SIG-M5 treated with dmso at 0.1 percent for 504 hours (cell line): ENCODE measurements around the gene SFXN5.

ENCODE experiments used
- DNase-seq: peaks from one replicate; lab custom pipeline; 2025; ENCODE audit not compliant: unreplicated experiment; lab: John Stamatoyannopoulos, UW

The SFXN5 gene

DNA sequence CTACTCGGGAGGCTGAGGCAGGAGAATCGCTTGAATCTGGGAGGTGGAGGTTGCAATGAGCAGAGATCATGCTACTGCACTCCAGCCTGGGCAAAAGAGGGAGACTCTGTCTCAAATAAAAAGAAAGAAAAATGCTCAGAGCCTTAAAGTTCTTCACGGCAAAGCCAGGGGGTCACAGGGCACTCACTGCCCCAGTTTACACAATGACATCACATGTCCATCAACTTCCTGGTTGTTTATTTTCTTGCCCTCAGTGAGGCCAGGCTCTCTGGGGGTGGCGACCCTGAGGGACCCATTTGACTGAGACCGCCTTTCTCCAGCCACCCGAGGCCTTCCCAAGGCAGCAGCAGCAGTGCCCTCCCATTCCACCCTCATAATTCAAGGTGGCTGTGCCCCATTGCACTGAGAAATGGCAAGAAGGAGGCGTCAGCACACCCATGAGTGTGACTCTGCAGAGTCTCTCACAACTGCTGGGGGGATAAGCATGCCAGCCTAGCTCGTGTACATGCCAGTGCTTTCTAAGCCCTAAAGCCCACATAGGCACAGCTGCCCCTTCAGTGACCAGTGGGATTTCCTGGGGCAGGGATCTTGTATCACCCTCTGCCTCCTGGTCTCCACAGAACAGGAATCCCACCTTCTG, 50.0 kb downstream of the SFXN5 start:
- DNase-seq: no peak

DNA sequence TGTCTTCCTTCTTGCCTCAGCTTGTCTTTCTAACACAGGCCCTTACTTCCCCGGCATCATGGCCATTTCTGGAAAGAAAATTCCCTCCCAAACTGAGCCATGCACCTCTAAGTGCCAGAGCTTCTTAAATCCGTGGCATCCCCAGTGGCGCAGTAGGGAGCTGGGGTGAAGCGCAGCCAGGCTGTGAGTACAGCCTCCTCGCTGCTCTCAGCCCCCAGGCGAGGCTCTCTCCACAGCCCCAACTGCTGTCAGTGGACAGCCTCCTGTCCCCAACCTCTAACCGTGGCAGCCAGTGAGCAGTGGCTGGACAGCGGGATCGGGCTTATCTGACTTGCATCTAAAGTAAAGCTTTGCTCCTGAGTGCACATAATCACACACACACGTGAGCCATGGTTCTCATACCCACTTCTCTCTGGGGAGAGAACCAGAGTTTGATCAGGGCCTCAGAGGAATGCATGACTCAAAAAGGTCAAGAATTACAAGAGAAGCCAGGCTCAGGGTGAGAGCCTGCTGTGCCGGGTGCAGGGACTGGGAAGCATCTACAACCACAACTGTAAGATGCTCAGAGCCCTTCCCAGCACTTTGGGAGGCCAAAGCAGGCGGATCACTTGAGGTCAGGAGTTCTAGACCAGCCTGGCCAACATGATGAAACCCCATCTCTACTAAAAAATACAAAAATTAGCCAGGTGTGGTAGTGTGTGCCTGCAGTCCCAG, 50.7 kb downstream of the SFXN5 start:
- DNase-seq: peak; percentile 62

GRCh38 chr2:73020306-73020656, 51.2 kb downstream of the SFXN5 start:
- no peak for DNase-seq

- no peak for DNase-seq
Observed at GRCh38 chr2:73018188-73018825, 53.2 kb downstream of the SFXN5 start.

- no peak for DNase-seq
Observed at GRCh38 chr2:73013936-73014335, 57.6 kb downstream of the SFXN5 start.

DNA sequence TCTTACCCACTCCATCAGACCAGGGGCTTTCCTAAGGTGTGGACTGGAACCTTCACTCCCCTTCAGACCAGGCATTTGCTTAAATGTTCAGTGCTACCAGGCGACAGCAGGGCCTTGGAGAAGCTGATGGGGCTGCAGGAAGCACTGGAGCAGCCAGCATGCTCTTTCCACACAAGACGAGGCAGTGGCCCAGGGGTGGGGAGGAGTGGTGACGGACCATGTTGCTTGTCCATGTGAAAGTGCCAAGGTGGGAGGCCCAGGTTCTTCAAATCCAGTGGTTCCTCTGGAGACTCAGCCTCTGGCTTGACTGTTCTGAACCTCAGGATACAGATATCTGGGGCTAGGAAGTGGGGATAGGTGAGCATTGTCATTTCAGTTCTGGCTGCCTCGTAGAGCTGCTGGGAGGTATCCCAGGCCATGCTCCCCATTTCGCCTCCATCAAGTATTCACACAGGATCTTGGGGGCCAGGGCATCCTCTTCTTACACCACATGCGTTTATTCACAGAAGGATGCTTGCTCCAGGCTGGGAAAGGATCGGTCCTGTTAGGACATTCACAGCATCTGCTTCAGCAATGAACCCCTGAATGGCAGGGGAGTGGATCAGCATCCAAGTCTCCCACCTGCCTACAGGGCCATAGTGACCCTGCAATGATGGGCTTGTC, 62.2 kb downstream of the SFXN5 start:
- no peak for DNase-seq

DNA sequence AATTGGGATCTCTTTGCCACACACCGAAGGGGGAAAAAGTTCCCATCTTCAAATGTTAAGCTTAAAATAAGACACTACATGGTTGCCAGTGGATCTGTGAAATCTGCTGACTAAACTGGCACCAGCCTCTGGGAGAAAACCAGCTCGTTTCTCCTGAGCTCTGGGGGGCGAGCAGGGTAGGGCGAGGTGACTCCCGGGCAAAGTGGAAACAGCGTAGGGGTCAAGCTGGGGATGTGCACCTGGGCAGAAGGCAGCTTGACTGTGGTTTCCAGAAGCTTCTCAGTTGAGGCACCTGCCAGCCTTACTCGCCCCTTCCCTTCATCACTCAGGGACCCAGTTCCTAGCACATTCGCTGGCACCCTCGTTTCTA, 62.8 kb downstream of the SFXN5 start:
- no peak for DNase-seq

DNA sequence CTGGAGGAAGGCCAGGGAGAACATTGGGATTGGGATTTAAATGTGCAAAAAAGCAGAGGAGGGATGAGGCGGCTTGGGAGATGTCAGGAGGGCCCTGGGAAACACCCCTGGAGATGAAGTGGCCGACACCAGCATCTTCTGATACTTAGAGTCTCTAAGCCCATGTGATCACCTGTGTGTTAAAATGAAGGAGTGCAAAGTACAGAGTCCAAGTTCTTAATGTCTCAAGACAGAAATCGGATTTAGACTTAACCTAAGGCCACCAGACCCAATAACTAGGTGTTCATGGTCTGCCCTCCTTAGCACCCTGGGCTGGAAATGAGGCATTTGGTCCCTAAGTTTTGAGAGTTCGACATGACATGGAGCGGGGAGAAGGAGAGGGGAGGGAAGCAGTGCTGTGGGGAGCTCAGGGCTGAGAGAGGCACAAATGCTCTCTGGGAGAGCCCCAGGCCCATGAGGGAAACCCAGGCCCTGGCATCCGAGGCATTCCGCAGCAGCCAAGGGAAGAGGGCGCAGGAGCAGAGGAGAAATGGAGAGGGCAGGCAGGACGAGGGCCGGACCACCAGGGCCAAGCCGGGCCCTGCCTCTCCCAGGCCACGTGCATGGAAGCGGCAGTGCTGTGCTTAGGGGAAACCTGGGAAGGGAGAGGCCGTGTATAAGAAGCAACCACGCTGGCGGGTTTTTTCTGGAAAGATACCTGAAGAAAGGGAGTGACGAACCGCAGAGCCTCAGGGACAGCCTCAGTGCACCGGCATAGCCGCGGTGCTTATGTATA, 63.3 kb downstream of the SFXN5 start:
- no peak for DNase-seq

DNA sequence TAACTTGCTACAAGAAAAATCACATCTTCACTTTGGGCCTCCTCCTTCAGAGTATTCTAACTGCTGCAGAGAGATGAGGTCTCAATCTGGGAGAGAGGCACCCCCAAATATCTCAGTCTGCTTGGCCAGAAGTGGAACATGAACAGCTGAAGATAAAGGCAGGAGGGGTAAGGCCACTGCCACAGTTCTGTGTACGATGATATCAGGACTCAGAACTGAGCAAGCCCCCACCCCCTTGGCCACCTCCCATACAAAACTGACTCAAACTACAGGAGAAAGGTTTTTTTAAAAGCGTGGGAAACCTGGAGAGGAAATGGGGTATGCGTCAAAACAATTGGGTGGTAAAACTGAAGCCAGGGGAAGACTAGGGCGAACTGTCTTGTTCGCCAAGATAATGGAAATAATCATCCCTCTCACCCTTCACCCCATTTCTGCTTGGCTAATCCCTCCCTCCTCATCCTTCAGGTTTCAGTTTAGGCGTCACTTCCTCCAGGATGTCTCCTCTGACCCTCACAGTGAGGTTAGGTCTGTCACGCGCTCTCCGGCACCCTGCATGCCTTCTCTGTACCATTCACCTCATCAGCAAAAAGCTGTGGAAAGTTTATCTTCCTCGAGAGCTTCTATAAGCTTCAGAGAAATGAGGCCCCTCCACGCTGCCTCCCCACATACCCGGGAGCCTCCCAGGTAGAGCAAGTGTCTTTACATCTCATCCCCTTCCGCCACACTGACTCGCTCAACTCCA, 64.4 kb downstream of the SFXN5 start:
- no peak for DNase-seq

DNA sequence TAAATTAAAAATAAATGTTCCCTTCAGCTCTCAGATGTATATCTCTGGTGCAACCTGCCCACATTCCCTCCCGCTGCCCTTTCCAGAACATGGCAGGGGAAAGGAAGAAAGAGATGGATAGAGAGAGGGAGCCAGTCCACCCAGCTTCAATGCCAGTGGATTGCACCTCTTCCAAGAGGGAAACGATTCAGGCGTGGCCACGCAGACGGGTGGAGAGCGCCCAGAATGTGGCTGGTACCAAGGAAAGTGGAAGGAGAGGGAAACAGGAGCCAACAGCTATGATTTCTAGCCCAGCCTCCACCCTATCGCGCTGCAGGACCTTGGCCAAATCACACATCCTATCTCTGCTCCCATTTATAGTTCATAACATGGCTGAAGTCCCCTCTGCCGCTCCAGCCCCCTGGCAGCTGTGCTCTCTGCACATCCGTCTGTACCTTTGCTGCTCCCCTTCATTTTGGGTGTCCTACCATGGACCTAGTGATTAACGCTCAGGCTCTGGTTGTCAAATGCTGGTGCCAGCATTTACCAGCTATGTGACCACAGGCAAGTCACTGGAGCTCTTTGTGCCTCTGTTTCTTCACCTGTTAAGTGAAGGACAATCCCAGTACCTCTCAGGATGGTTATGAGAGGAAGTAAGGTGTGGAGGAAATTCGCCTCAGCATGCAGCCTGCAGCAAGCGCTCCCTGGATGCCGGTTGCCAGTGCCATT, 66.5 kb downstream of the SFXN5 start:
- DNase-seq: no peak

DNA sequence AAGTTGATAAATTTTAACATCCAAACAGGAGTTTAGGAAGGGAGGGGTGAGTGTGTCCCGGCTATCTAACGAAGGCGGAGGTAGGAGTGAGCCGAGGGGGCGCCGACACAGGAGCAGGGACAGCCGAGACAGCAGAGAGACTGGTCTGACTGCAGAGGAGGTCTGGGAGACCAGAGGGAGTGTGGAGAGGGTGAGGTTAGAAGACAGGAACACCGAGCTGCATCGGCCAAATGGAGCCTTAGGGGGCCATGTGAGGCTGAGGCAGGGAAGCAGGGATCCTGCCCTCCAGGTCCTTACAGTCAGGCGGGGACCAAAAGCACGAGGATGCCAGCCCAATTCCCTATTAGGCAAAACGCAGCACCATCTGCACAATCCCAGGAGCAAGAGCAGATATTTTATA, 67.0 kb downstream of the SFXN5 start:
- no peak for DNase-seq

DNA sequence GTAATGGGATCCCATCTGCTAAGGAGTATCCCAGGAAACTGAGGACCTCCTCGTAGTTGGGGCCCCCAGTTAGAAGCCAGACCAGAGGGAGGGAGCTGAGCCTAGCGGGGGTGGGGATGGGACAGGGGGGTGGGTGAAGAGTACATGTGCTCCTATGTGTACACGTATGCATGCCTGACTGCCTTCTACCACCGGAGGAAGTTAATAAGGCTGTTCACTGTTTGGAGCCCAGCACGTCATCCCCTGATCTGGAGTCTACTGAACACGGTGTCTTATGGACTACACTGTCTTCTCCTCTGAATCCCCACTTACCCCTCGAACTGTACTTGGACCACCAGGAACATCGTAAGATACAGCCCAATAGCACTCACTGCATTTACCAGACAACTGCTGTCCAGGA, 68.5 kb downstream of the SFXN5 start:
- no peak for DNase-seq

- no peak for DNase-seq
Observed at GRCh38 chr2:73000808-73001570, 70.5 kb downstream of the SFXN5 start.

GRCh38 chr2:72999729-73000725, 71.5 kb downstream of the SFXN5 start:
- DNase-seq: no peak

GRCh38 chr2:72998724-72999123, 72.8 kb downstream of the SFXN5 start:
- DNase-seq: no peak

- no peak for DNase-seq
Observed at GRCh38 chr2:72998234-72998651, 73.3 kb downstream of the SFXN5 start.

- DNase-seq: no peak
Observed at GRCh38 chr2:72996117-72996502, 75.4 kb downstream of the SFXN5 start.
